Neural cell (in vitro differentiated cells): ENCODE results near the gene PCGF3. TPM values are rescaled to one million over a fixed set of nuclear protein-coding genes. Genes with fewer than 3 reads are reported as not detected.

Experiments
- H2AFZ ChIP-seq: fragments of 200-600, 300-800 bp; sonication (generic), shearing (Covaris generic); 2 replicates; pipeline ENCODE4 v1.6.0; 2014; ENCODE audit warnings: low read depth, mild to moderate bottlenecking, antibody characterized with exemption, low read length, moderate library complexity
- H3F3A ChIP-seq: fragments of 200-600 bp; shearing (Covaris generic); 2 replicates; pipeline ENCODE4 v1.6.1; 2016; ENCODE audit warnings: mild to moderate bottlenecking, moderate library complexity, mixed read lengths, antibody characterized with exemption, low read length; ENCODE audit not compliant: insufficient read depth, poor library complexity, severe bottlenecking
- H3K27ac ChIP-seq: fragments of 200-600, 300-800 bp; sonication (generic), shearing (Covaris generic); 2 replicates; pipeline ENCODE4 v1.5.1; 2014; ENCODE audit warnings: mild to moderate bottlenecking, low read length, moderate library complexity
- H3K27me3 ChIP-seq: fragments of 300-800, 200-600 bp; sonication (generic), shearing (Covaris generic); 2 replicates; pipeline ENCODE4 v1.6.0; 2014; ENCODE audit warnings: mild to moderate bottlenecking, low read depth, low read length, moderate library complexity; ENCODE audit not compliant: insufficient read depth
- H3K36me3 ChIP-seq: fragments of 300-800, 200-600 bp; sonication (generic), shearing (Covaris generic); 2 replicates; pipeline ENCODE4 v1.5.1; 2014; ENCODE audit warnings: mild to moderate bottlenecking, antibody characterized with exemption, low read length, moderate library complexity; ENCODE audit not compliant: insufficient read depth
- H3K4me2 ChIP-seq: fragments of 300-800, 200-600 bp; sonication (generic), shearing (Covaris generic); 2 replicates; pipeline ENCODE4 v1.6.0; 2014; ENCODE audit warnings: mild to moderate bottlenecking, low read length
- H3K4me3 ChIP-seq: fragments of 300-800, 200-600 bp; sonication (generic), shearing (Covaris generic); 2 replicates; pipeline ENCODE4 v1.5.1; 2014; ENCODE audit warnings: mild to moderate bottlenecking, low read length, moderate library complexity
- H3K79me2 ChIP-seq: fragments of 200-600 bp; shearing (Covaris generic); replicated peaks from 2 replicates; pipeline ENCODE4 v1.6.0; 2014; ENCODE audit warnings: mild to moderate bottlenecking, low read length, moderate library complexity; ENCODE audit not compliant: insufficient read depth
- H3K9ac ChIP-seq: fragments of 300-800, 200-600 bp; sonication (generic), shearing (Covaris generic); 2 replicates; pipeline ENCODE4 v1.6.1; 2016; ENCODE audit warnings: mild to moderate bottlenecking, low read length, mixed read lengths
- H3K9me2 ChIP-seq: fragments of 200-600 bp; shearing (Covaris generic); 2 replicates; pipeline ENCODE4 v1.6.1; 2016; ENCODE audit warnings: mild to moderate bottlenecking, low read length, mixed read lengths; ENCODE audit not compliant: insufficient read depth
- H3K9me3 ChIP-seq: fragments of 200-600, 300-800 bp; sonication (generic), shearing (Covaris generic); 2 replicates; pipeline ENCODE4 v1.6.1; 2016; ENCODE audit warnings: mild to moderate bottlenecking, mixed run types, low read length, moderate library complexity, mixed read lengths
- H4K20me1 ChIP-seq: fragments of 200-600 bp; shearing (Covaris generic); 2 replicates; pipeline ENCODE4 v1.6.1; 2016; ENCODE audit warnings: mild to moderate bottlenecking, mixed run types; ENCODE audit not compliant: insufficient read depth
- CTCF ChIP-seq: fragments of 450-650 bp; IDR thresholded peaks from 2 replicates; pipeline ENCODE4 v1.5.1; 2014; ENCODE audit warnings: antibody characterized with exemption, mild to moderate bottlenecking, moderate library complexity; ENCODE audit not compliant: poor library complexity, severe bottlenecking
- EP300 ChIP-seq: fragments of 450-650 bp; conservative IDR thresholded peaks from 2 replicates; pipeline ENCODE4 v1.6.1; 2014; ENCODE audit warnings: antibody characterized with exemption, mild to moderate bottlenecking, moderate library complexity; ENCODE audit not compliant: poor library complexity, severe bottlenecking
- EZH2 ChIP-seq: fragments of 200-600, 300-800 bp; shearing (Covaris generic), sonication (generic); IDR thresholded peaks from 2 replicates; pipeline ENCODE4 v1.6.1; 2014; ENCODE audit warnings: antibody characterized with exemption, low read length, borderline replicate concordance, mild to moderate bottlenecking; ENCODE audit not compliant: insufficient read depth, poor library complexity, severe bottlenecking
- MXI1 ChIP-seq: fragments of 450-650 bp; conservative IDR thresholded peaks from 2 replicates; pipeline ENCODE4 v1.6.1; 2014; ENCODE audit warnings: antibody characterized with exemption, mild to moderate bottlenecking; ENCODE audit not compliant: poor library complexity, severe bottlenecking
- POLR2AphosphoS5 ChIP-seq: IDR thresholded peaks from 2 replicates; pipeline ENCODE4 v1.6.1; 2012
- RAD21 ChIP-seq: fragments of 450-650 bp; conservative IDR thresholded peaks from 2 replicates; pipeline ENCODE4 v1.6.1; 2014; ENCODE audit warnings: antibody characterized with exemption, mild to moderate bottlenecking, moderate library complexity
- REST ChIP-seq: IDR thresholded peaks from 2 replicates; pipeline ENCODE4 v1.6.1; 2012; ENCODE audit warnings: borderline replicate concordance
- SMC3 ChIP-seq: fragments of 450-650 bp; conservative IDR thresholded peaks from 2 replicates; pipeline ENCODE4 v1.6.1; 2014; ENCODE audit warnings: antibody characterized with exemption, mild to moderate bottlenecking, moderate library complexity; ENCODE audit not compliant: poor library complexity
- TAF1 ChIP-seq: IDR thresholded peaks from 2 replicates; pipeline ENCODE4 v1.6.1; 2012; ENCODE audit warnings: low read depth
- polyA plus RNA-seq: library from polyadenylated mRNA; depleted of rRNA; stranded (reverse); fragments of >200 nt; gene quantifications from 2 replicates; pipeline ENCODE4 v1.2.3, GENCODE V29; 2014

Gene PCGF3
- polyA plus RNA-seq, 1 donor from 2014 or later = 117 TPM

GRCh38 chr4:761739-762138, 56.1 kb downstream of the PCGF3 start:
- Histone ChIP-seq H3K79me2 (no peaks in the 10 kb centered on the region), H4K20me1 (peaks cover 2% of the 10 kb centered on the region), H3K9me3 (no peaks in the 10 kb centered on the region), H3K27me3 (no peaks in the 10 kb centered on the region), H3K4me3 (no peak overlapping the region), H3K9me2 (no peaks in the 10 kb centered on the region), H3K36me3 (peaks cover 16% of the 10 kb centered on the region), H3K9ac (no peak overlapping the region), H3F3A (no peaks in the 10 kb centered on the region), H3K4me2 (no peak overlapping the region), H2AFZ (no peak overlapping the region), H3K27ac (no peak overlapping the region)
- TF ChIP-seq REST (no peak), CTCF (no peak), EZH2 (no peak), EP300 (no peak), RAD21 (no peak), MXI1 (no peak), SMC3 (no peak), TAF1 (no peak), POLR2AphosphoS5 (no peak)

GRCh38 chr4:762211-763190, 56.9 kb downstream of the PCGF3 start:
- TF ChIP-seq EZH2 (no peak), TAF1 (no peak), MXI1 (no peak), POLR2AphosphoS5 (no peak), CTCF (no peak), EP300 (no peak), REST (no peak), SMC3 (no peak)
- no peak overlapping the region for H3K4me2 ChIP-seq
- H3K36me3 ChIP-seq = peaks cover 15% of the 10 kb centered on the region
- H3K27me3 ChIP-seq = no peaks in the 10 kb centered on the region
- H3K9ac ChIP-seq = no peak overlapping the region
- H3F3A ChIP-seq = no peaks in the 10 kb centered on the region
- no peaks in the 10 kb centered on the region for H3K79me2 ChIP-seq
- H3K27ac ChIP-seq = no peak overlapping the region
- H4K20me1 ChIP-seq = peaks cover 5% of the 10 kb centered on the region
- H3K9me3 ChIP-seq = no peaks in the 10 kb centered on the region
- H2AFZ ChIP-seq = no peak overlapping the region
- no peak overlapping the region for H3K4me3 ChIP-seq
- H3K9me2 ChIP-seq = no peaks in the 10 kb centered on the region
